Measurements from ENCODE around the gene PLXNA2.

- TF ChIP-seq RFX5 (IDR thresholded peaks at IDR 0.05; ENCODE audit: low read depth, low read length) (no peak), CTCF (conservative IDR thresholded peaks at IDR 0.05; ENCODE audit: low read depth, low read length) (no peak), SMC3 (IDR thresholded peaks at IDR 0.05; ENCODE audit: low read depth, low read length) (no peak), MXI1 (IDR thresholded peaks at IDR 0.05; ENCODE audit: borderline replicate concordance, low read depth, low read length) (no peak), ELK1 (IDR thresholded peaks at IDR 0.05; ENCODE audit: borderline replicate concordance, low read depth, low read length) (no peak), CHD1 (IDR thresholded peaks at IDR 0.05; ENCODE audit: low read depth, low read length) (no peak)
These were observed 21.6 kb downstream of the PLXNA2 start for GRCh38 chr1:208222376-208223126.
